Measurements from ENCODE around the gene DUS2. TPM values are rescaled to one million over a fixed set of nuclear protein-coding genes. Genes with fewer than 3 reads are reported as not detected.

Gene DUS2
- total and polyA plus RNA-seq, 2 of the 8 experiments (the other 6 are each of a cell fraction or from before 2014, with no cell fraction given): 17.2 to 27.0 TPM

DNA sequence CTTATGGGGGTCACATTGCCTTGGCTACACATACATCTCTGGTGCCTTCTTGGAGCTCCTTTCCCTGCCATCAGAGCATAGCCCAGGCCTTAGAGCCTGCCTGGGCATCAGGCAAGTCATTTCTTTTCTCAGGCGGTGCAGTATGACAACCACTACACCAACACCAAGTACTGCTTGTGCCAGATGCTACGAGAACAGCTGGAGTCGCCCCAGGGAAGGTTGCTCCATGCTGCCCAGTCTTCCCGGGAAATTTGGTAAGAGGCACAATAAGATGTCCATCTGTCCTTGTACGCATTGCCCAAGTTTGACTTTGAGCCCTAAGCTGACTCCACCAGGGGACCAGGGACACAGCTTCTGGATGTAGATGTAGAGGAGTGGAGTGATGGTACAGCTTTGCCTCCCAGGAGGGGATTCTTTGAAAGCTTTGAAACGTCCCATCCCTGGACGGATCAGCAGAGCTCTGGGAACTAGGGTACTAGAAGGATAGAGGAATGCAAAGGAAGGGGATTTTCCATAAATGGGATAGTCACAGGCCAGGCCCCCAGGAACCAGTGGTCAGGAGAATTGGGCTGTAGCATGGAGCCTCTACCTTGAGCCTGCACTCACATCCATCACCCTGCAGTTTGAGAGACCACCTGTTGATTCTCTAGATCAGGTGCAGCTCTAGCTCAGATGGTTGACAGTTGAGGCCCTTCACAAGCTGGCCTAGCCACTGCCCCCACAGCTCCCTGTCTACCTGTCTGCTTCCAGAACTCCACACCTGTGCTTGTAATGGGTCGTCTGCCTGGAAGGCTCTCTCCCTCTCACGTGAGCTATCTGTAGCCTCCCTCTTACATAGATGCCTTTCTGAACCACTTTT, 51.0 kb downstream of the DUS2 start:
- Histone ChIP-seq H2BK20ac (ENCODE audit: low read length) (no peak overlapping the region), H3K4me2 (ENCODE audit: insufficient read depth in 1 of 2, low read depth in 2 of 2, low read length in 2 of 2) (no peak overlapping the region), H3K18ac (ENCODE audit: extremely low read depth, low read length) (no peak overlapping the region), H3K79me1 (ENCODE audit: low read depth, low read length) (no peaks in the 10 kb centered on the region), H3K14ac (ENCODE audit: insufficient read length) (no peak overlapping the region), H2BK5ac (ENCODE audit: low read depth, low read length) (no peak overlapping the region), H4K8ac (ENCODE audit: extremely low read depth, insufficient read depth, low read length) (no peak overlapping the region; the same call in 1 of the 2 replicates), H4K5ac (ENCODE audit: insufficient read length, low read depth, low read length) (no peak overlapping the region), H2BK12ac (ENCODE audit: low read depth, low read length) (no peak overlapping the region), H4K20me1 (replicated peaks in 1 of 2; ENCODE audit: control insufficient read depth in 1 of 2, insufficient read depth in 2 of 2, low read length in 2 of 2) (peaks cover 0 to 6% of the 10 kb centered on the region in 2 experiments), H2BK120ac (replicated peaks; ENCODE audit: low read depth, low read length) (no peak overlapping the region), H3K4me3 (ENCODE audit: extremely low read depth in 1 of 4, insufficient read depth in 2 of 4, low read depth in 3 of 4, low read length in 4 of 4) (no peak overlapping the region), H3K23me2 (ENCODE audit: low read depth, low read length) (no peaks in the 10 kb centered on the region), H3K56ac (replicated peaks; ENCODE audit: insufficient read length, low read depth, low read length) (no peak overlapping the region), H2BK15ac (ENCODE audit: low read length) (no peak overlapping the region), H3K4ac (replicated peaks; ENCODE audit: insufficient read length, low read depth, low read length) (no peak overlapping the region), H3K23ac (ENCODE audit: insufficient read length) (no peak overlapping the region), H3K79me2 (ENCODE audit: control insufficient read depth in 1 of 2, insufficient read depth in 2 of 2, low read length in 2 of 2) (no peaks in the 10 kb centered on the region), H3K4me1 (replicated peaks in 1 of 4; ENCODE audit: control insufficient read depth in 3 of 4, insufficient read depth in 4 of 4, low read length in 3 of 4) (no peaks in the 10 kb centered on the region), H4K91ac (replicated peaks; ENCODE audit: insufficient read length, low read length) (no peak overlapping the region), H2AK5ac (ENCODE audit: low read depth, low read length) (no peak overlapping the region), H3K27ac (ENCODE audit: low read depth, low read length) (no peak overlapping the region), H3K9me3 (ENCODE audit: insufficient read depth in 2 of 2, low read depth in 1 of 2, low read length in 1 of 2) (no peaks in the 10 kb centered on the region), H2AFZ (ENCODE audit: low read length) (no peak overlapping the region), H3K9ac (replicated peaks in 1 of 4; ENCODE audit: extremely low read depth in 1 of 4, low read depth in 3 of 4, low read length in 3 of 4) (no peak overlapping the region), H3K27me3 (replicated peaks in 1 of 4; ENCODE audit: control insufficient read depth in 3 of 4, extremely low read depth in 1 of 4, insufficient read depth in 3 of 4, low read length in 3 of 4) (no peaks in the 10 kb centered on the region), H3K36me3 (ENCODE audit: control insufficient read depth in 2 of 4, insufficient read depth in 4 of 4, low read length in 3 of 4) (peaks cover 18 to 43% (median 38%) of the 10 kb centered on the region in 4 experiments; a peak in 7 of 8 replicates)
- ChIA-PET CTCF (ENCODE audit: partially characterized antibody) (interaction anchor here (0.6 to 2.7 kb wide), 4 partner anchors 10 to 156 kb away, joined by 3 to 26 read pairs (median 4); no protein-coding TSS in a partner anchor), POLR2A (ENCODE audit: partially characterized antibody) (interaction anchor here (1.9 to 4.9 kb wide), 2 partner anchors 10 to 13 kb away, joined by 5 to 27 read pairs; partner anchors contain the start of gene NFATC3)
- DNase-seq (ENCODE audit: low read depth in 1 of 2, low spot score in 2 of 2) (peak in 1 of 2 experiments; percentile 24), FAIRE-seq (no peak)
- 91% methylated on average over 9 of the region's 9 CpGs; no CpG with 5 or more reads in 1 of the 2 experiments for WGBS, 2 experiments (ENCODE audit: extremely low coverage in 1 of 2, insufficient coverage in 1 of 2, insufficient read length in 1 of 2, insufficient replicate concordance in 2 of 2, low coverage in 1 of 2, low lambda C conversion rate in 2 of 2, missing lambda C conversion rate in 1 of 2)
- TF ChIP-seq SIN3A (conservative IDR thresholded peaks at IDR 0.05 in 1 of 2, IDR thresholded peaks at IDR 0.05 in 1 of 2; ENCODE audit: low read depth in 1 of 2, low read length in 2 of 2) (no peak), TAF7 (optimal IDR thresholded peaks at IDR 0.05; ENCODE audit: borderline replicate concordance, low read depth, low read length) (no peak), CBX8 (IDR thresholded peaks at IDR 0.05; ENCODE audit: borderline replicate concordance, low read depth, low read length) (no peak), HDAC6 (IDR thresholded peaks at IDR 0.05; ENCODE audit: low read depth, low read length) (no peak), BACH1 (IDR thresholded peaks at IDR 0.05; ENCODE audit: low read length) (no peak), SP2 (IDR thresholded peaks at IDR 0.05; ENCODE audit: low read length) (no peak), CBX5 (IDR thresholded peaks at IDR 0.05; ENCODE audit: low read depth, low read length) (no peak), TAF1 (IDR thresholded peaks at IDR 0.05; ENCODE audit: low read depth, low read length) (no peak), KDM1A (IDR thresholded peaks at IDR 0.05; ENCODE audit: borderline replicate concordance, low read length) (no peak), RXRA (IDR thresholded peaks at IDR 0.05; ENCODE audit: insufficient read depth, low read depth, low read length) (no peak), CEBPB (IDR thresholded peaks at IDR 0.05; ENCODE audit: low read depth, low read length) (no peak), CHD1 (IDR thresholded peaks at IDR 0.05; ENCODE audit: low read depth, low read length) (no peak), BRCA1 (IDR thresholded peaks at IDR 0.05; ENCODE audit: low read depth, low read length) (no peak)

All from H1 (cell line).